Right lobe of liver (tissue), 6 donors: Measurements from ENCODE around the gene NIM1K. TPM values are rescaled to one million over a fixed set of nuclear protein-coding genes. Genes with fewer than 3 reads are reported as not detected.
"Not testable (repeated sequence)": the region's sequence is repeated elsewhere in the genome, so short reads cannot be mapped to it uniquely, and the experiment has no call there.

Experiments used
- ATAC-seq, 4 donors: fragments of 200-7000 bp; cut with Tn5 transposase; one replicate each; pipeline ENCODE4 v1.9.1; 2020; ENCODE audit warnings: mild to moderate bottlenecking in 4 of 4, moderate library complexity in 4 of 4
- DNase-seq, 3 donors: peaks; one replicate each; pipeline ENCODE4 v3.0.0-alpha.2; 2020
- H3K27ac ChIP-seq, 3 donors: fragments of 200-600 bp; one replicate each; pipeline ENCODE4 v1.8.0; 2022
- H3K27me3 ChIP-seq, 2 donors: fragments of 200-600 bp; one replicate each; pipeline ENCODE4 v1.8.0; 2022
- H3K36me3 ChIP-seq, 4 donors: fragments of 200-600 bp; sonication (generic) in 1 of 4; one replicate each; pipeline versions ENCODE4 v1.5.1 to v1.8.0; 2017 to 2022; ENCODE audit warnings: control low read depth in 1 of 4
- H3K4me1 ChIP-seq, 4 donors: fragments of 200-600 bp; sonication (generic) in 1 of 4; one replicate each; pipeline versions ENCODE4 v1.5.1 to v1.8.0; 2017 to 2022; ENCODE audit warnings: control low read depth in 1 of 4
- H3K4me3 ChIP-seq, 3 donors: fragments of 200-600 bp; one replicate each; pipeline ENCODE4 v1.8.0; 2022
- H3K9me3 ChIP-seq, 4 donors: fragments of 200-600 bp; sonication (generic) in 1 of 4; one replicate each; pipeline versions ENCODE4 v1.5.1 to v1.8.0; 2017 to 2022; ENCODE audit warnings: control low read depth in 1 of 4
- CTCF ChIP-seq, 4 donors: fragments of 200-600 bp in 3 of 4; fragments of 450-650 bp in 1 of 4; IDR thresholded peaks; one replicate each; pipeline versions ENCODE4 v1.5.1 to v1.8.0; 2016 to 2022; ENCODE audit warnings: antibody characterized with exemption in 4 of 4, mild to moderate bottlenecking in 2 of 4
- POLR2A ChIP-seq: fragments of 450-650 bp; IDR thresholded peaks from one replicate; pipeline ENCODE4 v1.6.1; 2017; ENCODE audit warnings: antibody characterized with exemption, mild to moderate bottlenecking
- WGBS: methylation state at CpG from one replicate; pipeline ENCODE4 v1.1.6; 2018; ENCODE audit warnings: low coverage, low lambda C conversion rate; ENCODE audit not compliant: insufficient coverage; ENCODE audit errors: missing lambda C conversion rate; 5-methylcytosine and 5-hydroxymethylcytosine counted together
- intact Hi-C, 2 donors: fragments of 100-400 bp; cut with DNase I; formaldehyde crosslinking; loops; one replicate each; pipeline versions ENCODE4 v1.11.2 to v1.14.1; 2022
- total RNA-seq, 6 experiments: library from RNA; depleted of rRNA in 2 of 6; stranded (reverse); fragments of >200 nt in 2 of 6; fragmentation: NEBNext Ultra II Directional in 3 of 6; extraction: Animal tissue kit (Norgen Biotek cat#: 25700) in 3 of 6; gene quantifications; one replicate each; pipeline versions ENCODE4 v1.1.0 to v1.2.4, GENCODE V29; 2016 to 2023
- donor health status: DM: no; HTN: yes; CAD: no.
- donor health status: DM: no; HTN: no; CAD: no.
- donor health status: DM: no; HTN: no; CAD: no.
- donor health status: DM: no; HTN: yes; CAD: no.
- donor health status: DM: no; HTN: yes; CAD: no.

The NIM1K gene
- total RNA-seq, 6 experiments from 2014 or later: 0.06 to 0.55 (median 0.12) TPM; not detected in 2

DNA sequence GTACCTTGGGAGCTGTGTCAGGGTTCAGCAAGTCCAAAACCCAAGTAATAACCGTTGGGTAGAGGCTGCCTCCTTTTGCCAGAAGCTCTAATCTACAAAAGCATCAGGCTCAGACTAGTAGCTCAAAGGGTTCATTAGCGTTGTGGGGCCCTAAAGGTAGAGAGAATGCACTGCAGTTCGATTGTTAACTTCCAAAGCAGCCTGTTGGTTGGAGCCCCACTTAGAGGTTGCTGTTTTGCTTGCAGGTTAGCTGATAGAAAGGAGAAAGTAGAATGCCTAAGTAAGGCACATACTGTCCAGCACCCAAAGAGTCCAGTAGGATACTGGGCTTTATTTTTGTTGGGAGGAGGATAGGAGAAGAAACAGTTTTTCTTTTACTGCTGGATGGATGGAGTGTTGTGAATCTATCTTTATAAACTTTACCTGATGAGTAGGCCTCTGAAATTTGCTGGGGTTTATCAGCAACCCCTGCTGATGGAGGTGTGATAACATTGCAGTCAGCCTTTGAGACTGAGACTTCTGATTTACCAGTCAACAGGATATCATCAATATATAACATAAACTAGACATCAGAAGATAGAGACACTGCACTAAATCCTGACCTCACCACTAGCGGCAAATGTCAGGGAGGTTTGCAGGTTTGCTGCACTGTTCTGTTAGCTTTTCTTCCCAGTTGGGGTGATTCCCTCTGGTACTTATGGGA lies 36.5 kb upstream of the NIM1K start:
- intact Hi-C loops: no loop called here
- Histone ChIP-seq H3K27me3 (no peaks in the 10 kb centered on the region), H3K27ac (no peak overlapping the region), H3K4me1 (no peaks in the 10 kb centered on the region), H3K9me3 (no peaks in the 10 kb centered on the region), H3K4me3 (no peak overlapping the region), H3K36me3 (no peaks in the 10 kb centered on the region)
- TF ChIP-seq CTCF (IDR thresholded peaks at IDR 0.05) (no peak), POLR2A (no peak)
- ATAC-seq: no peak
- DNase-seq: no peak
- WGBS: 93% methylated on average over 4 of the region's 4 CpGs

- 83% methylated on average over 4 of the region's 6 CpGs for WGBS
- Histone ChIP-seq H3K36me3 (peaks cover 0 to 5% (median 2%) of the 10 kb centered on the region in 4 donors), H3K4me3 (no peak overlapping the region), H3K4me1 (no peaks in the 10 kb centered on the region), H3K27ac (no peak overlapping the region), H3K27me3 (no peaks in the 10 kb centered on the region), H3K9me3 (no peaks in the 10 kb centered on the region)
- TF ChIP-seq CTCF (IDR thresholded peaks at IDR 0.05) (no peak), POLR2A (no peak)
- no peak for ATAC-seq
- intact Hi-C loops: no loop called here
- DNase-seq: no peak
These were observed 35.6 kb upstream of the NIM1K start for GRCh38 chr5:43156388-43156787.

- H3K4me1 ChIP-seq: no peaks in the 10 kb centered on the region
- H3K27ac ChIP-seq: no peak overlapping the region
- 97% methylated on average over 3 of the region's 3 CpGs for WGBS
- ATAC-seq (no peak), DNase-seq (no peak)
- intact Hi-C loops: no loop called here
- no peak overlapping the region for H3K4me3 ChIP-seq
- H3K36me3 ChIP-seq: peaks cover 0 to 9% (median 4%) of the 10 kb centered on the region in 4 donors
- no peak for TF ChIP-seq CTCF (IDR thresholded peaks at IDR 0.05)
- no peak for TF ChIP-seq POLR2A
- H3K9me3 ChIP-seq: no peaks in the 10 kb centered on the region
- no peaks in the 10 kb centered on the region for H3K27me3 ChIP-seq
These were observed 35.0 kb upstream of the NIM1K start for GRCh38 chr5:43157068-43157467.

DNA sequence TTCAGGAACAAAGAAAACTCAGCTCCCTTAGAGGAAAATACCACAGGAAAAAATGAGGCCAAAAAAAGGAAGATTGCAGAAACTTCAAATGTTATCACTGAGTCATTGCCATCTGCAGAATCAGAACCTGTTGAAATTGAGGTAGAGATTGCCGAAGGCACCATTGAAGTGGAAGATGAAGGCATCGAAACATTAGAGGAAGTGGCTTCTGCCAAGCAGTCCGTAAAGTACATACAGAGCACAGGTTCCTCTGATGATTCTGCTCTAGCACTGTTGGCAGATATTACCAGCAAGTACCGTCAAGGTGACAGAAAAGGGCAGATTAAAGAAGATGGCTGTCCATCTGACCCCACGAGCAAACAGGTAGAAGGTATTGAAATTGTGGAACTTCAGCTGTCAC lies 30.8 kb upstream of the NIM1K start:
- TF ChIP-seq CTCF (IDR thresholded peaks at IDR 0.05) (no peak), POLR2A (no peak)
- intact Hi-C loops: no loop called here
- no peak for DNase-seq
- no peak for ATAC-seq
- no peaks in the 10 kb centered on the region for H3K9me3 ChIP-seq
- no peaks in the 10 kb centered on the region for H3K27me3 ChIP-seq
- no peak overlapping the region for H3K27ac ChIP-seq
- 63% methylated on average over 5 of the region's 5 CpGs for WGBS
- H3K4me3 ChIP-seq: no peak overlapping the region
- no peaks in the 10 kb centered on the region for H3K4me1 ChIP-seq
- peaks cover 0 to 14% (median 4%) of the 10 kb centered on the region in 4 donors for H3K36me3 ChIP-seq

GRCh38 chr5:43164801-43165200 lies 27.2 kb upstream of the NIM1K start:
- DNase-seq, ATAC-seq, H3K4me3 ChIP-seq, H3K4me1 ChIP-seq, H3K9me3 ChIP-seq, intact Hi-C loops, H3K27me3 ChIP-seq, H3K27ac ChIP-seq: not testable (repeated sequence)
- peaks cover 0 to 14% (median 4%) of the 10 kb centered on the region in 4 donors for H3K36me3 ChIP-seq
- 81% methylated on average over 4 of the region's 5 CpGs for WGBS
